ENCODE measurements around the gene NUAK2. TPM values are rescaled to one million over a fixed set of nuclear protein-coding genes. Genes with fewer than 3 reads are reported as not detected.

Gene NUAK2
- polyA plus RNA-seq, 1 donor: 0.71 TPM

GRCh38 chr1:205345761-205346160, 24.2 kb upstream of the NUAK2 start:
- no peak for DNase-seq

GRCh38 chr1:205344066-205344928, 22.8 kb upstream of the NUAK2 start:
- DNase-seq: no peak

- no peak for DNase-seq
Observed at GRCh38 chr1:205343431-205344065, 22.0 kb upstream of the NUAK2 start.

GRCh38 chr1:205342986-205343385, 21.4 kb upstream of the NUAK2 start:
- no peak for DNase-seq

- DNase-seq: no peak
Observed at GRCh38 chr1:205340676-205341075, 19.1 kb upstream of the NUAK2 start.

GRCh38 chr1:205339717-205340116, 18.2 kb upstream of the NUAK2 start:
- DNase-seq: no peak

- DNase-seq: no peak
Observed at GRCh38 chr1:205339197-205339702, 17.7 kb upstream of the NUAK2 start.

GRCh38 chr1:205338011-205338410, 16.5 kb upstream of the NUAK2 start:
- no peak for DNase-seq

- DNase-seq: no peak
Observed at GRCh38 chr1:205337481-205337880, 15.9 kb upstream of the NUAK2 start.

- DNase-seq: peak; percentile 45
Observed at GRCh38 chr1:205335692-205336091, 14.1 kb upstream of the NUAK2 start.

- DNase-seq: no peak
Observed at GRCh38 chr1:205332015-205332791, 10.7 kb upstream of the NUAK2 start.

GRCh38 chr1:205330150-205330549, 8.6 kb upstream of the NUAK2 start:
- DNase-seq: no peak

GRCh38 chr1:205329719-205330118, 8.2 kb upstream of the NUAK2 start:
- no peak for DNase-seq

GRCh38 chr1:205328476-205328875, 6.9 kb upstream of the NUAK2 start:
- DNase-seq: no peak

- DNase-seq: no peak
Observed at GRCh38 chr1:205326812-205327466, 5.4 kb upstream of the NUAK2 start.

GRCh38 chr1:205325334-205325884, 3.9 kb upstream of the NUAK2 start:
- DNase-seq: peak; percentile 60

- no peak for DNase-seq
Observed at GRCh38 chr1:205324781-205325180, 3.2 kb upstream of the NUAK2 start.

GRCh38 chr1:205323794-205324193, 2.2 kb upstream of the NUAK2 start:
- DNase-seq: no peak

- DNase-seq: no peak
Observed at GRCh38 chr1:205321959-205322283, 376 bp upstream of the NUAK2 start.

GRCh38 chr1:205319081-205320018, 2.2 kb downstream of the NUAK2 start:
- DNase-seq: no peak

Data from hindlimb muscle (tissue), 1 donor.